ENCODE data around the gene PHOSPHO1.

DNA sequence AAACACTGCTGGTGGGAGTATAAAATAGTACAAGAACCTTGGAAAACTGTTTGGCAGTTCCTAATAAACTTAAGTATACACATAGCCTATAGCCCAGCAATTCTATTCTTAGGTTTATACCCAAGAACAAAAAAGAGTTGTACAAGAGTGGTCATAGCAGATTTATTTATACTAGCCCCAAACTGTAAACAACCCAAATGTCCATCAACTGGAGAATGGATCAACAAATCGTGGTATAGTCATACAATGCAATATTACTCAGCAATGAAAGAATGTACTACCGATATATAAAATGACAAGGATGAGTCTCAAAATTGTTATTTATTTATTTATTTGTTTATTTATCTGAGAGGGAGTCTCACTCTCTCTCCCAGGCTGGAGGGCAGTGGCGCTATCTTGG lies 43.3 kb downstream of the PHOSPHO1 start:
- TF ChIP-seq CTCF (IDR thresholded peaks at IDR 0.05), result no peak
- no peak for TF ChIP-seq ZFX (IDR thresholded peaks at IDR 0.05; ENCODE audit: borderline replicate concordance)
